GM19351 (cell line): Measurements from ENCODE around the gene GALNT6.
A peak's percentile ranks its signal among the peaks of the same experiment; 100 is the strongest.

Experiments
- ATAC-seq: cut with Tn5 transposase; IDR thresholded peaks from one replicate; pipeline ENCODE4 v1.9.1; 2021; ENCODE audit warnings: mild to moderate bottlenecking, moderate library complexity; ENCODE audit not compliant: unreplicated experiment

The GALNT6 gene, protein sequence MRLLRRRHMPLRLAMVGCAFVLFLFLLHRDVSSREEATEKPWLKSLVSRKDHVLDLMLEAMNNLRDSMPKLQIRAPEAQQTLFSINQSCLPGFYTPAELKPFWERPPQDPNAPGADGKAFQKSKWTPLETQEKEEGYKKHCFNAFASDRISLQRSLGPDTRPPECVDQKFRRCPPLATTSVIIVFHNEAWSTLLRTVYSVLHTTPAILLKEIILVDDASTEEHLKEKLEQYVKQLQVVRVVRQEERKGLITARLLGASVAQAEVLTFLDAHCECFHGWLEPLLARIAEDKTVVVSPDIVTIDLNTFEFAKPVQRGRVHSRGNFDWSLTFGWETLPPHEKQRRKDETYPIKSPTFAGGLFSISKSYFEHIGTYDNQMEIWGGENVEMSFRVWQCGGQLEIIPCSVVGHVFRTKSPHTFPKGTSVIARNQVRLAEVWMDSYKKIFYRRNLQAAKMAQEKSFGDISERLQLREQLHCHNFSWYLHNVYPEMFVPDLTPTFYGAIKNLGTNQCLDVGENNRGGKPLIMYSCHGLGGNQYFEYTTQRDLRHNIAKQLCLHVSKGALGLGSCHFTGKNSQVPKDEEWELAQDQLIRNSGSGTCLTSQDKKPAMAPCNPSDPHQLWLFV

DNA sequence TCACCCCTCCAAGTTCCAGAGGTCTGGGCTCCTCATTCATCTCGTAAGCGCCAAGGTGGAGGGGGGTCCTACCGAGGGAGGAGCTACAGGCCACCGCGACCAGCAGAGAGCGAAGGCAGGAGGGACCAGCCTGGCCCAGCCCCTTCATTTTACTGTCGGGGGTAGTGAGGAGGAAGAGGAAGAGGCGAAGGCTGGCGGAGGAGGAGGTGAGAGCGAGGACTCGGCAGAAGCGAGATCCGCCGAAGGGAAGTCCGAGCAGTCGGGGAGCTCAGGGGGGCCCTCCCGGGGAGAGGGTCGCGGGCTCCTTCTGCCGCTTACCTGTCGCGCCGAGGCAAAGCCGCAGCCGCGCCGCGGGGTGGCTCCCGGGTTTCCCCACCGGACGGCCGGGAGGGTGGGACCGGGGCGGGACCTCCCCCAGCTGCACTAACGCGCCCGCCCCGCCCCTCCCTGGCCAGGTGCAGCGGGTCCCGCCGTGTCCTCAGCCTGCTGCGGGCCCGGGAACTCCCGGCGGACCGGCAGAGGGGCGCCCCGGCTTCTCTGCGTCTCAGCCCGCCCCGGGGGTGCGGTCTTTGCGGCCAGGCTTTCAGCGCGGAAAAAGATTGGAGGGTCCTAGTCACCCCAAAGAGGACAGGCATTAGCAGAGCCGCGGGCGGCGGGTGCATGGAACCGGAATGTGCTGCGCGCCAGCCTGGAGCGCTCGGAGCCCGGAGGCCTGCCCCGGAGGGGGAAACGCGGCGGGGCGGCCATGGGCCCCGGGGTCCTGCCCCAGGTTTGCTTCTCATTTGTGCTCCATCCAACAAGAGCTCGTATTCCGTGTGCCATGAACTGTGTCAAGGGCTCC, at the start of gene GALNT6:
TSS of gene GALNT6 (minus strand) at position 124 of the 841 bp plus-strand sequence. CDS start 11,625 bp downstream, outside the sequence.
- ATAC-seq, result peak; percentile 47

DNA sequence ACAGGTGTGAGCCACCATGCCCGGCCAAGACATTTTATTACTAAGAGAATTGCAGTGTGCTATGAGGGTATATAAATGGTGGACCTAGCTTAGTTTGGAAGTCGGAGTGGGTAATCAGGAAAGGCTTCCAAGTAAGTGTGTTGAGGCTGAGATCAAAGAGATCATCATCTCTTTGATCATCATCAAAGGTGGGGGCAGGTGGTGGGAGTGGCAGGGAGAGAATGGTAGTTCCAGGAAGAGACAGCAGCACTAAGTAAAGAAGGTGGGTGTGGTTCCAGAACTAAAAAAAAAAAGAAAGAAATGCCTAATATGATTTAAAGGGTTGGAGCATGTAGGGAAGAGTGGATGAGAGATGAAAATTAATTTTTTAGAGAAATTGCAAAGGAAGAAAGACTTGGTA, 48.1 kb upstream of the GALNT6 start:
- no peak for ATAC-seq

DNA sequence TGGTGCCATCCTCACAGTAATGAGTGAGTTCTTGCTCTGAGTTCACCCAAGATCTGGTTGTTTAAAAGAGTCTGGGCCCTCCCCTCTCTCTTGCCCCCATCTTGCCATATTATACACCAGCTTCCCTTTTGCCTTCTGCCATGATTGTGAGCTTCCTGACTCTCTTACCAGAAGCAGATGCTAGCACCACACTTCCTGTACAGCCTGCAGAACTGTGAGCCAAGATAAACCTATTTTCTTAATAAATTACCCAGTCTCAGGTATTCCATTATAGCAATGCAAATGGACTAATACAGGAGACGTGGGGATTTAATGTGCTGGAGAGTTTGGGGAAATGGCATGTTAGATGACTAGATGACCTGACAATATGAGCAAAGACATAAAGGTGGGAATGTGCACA, 46.2 kb upstream of the GALNT6 start:
- ATAC-seq, result no peak

- no peak for ATAC-seq
These were observed 43.1 kb upstream of the GALNT6 start for GRCh38 chr12:51434305-51434704.

GRCh38 chr12:51432921-51433320, 41.7 kb upstream of the GALNT6 start:
- no peak for ATAC-seq

- no peak for ATAC-seq
These were observed 39.1 kb upstream of the GALNT6 start for GRCh38 chr12:51430196-51430895.

DNA sequence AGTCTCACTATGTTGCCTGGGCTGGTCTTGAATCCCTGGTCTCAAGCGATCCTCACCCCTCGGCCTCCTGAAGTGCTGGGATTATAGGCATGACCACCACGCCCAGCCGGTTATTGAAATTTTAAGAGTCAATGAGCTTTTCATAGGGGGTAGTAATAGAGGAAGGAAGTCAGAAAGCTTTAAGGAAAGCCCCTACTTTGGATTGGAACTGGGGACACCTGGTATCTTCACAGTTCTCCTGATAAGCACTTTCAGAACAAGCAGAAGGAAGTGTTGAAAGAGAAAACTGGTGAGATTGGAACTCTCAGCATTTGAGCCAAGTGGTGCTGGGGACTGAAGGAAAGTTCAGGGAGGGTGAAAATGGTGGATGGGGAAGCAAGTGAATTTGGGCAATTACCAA, 38.5 kb upstream of the GALNT6 start:
- ATAC-seq, result no peak

GRCh38 chr12:51428256-51428655, 37.0 kb upstream of the GALNT6 start:
- ATAC-seq, result no peak

DNA sequence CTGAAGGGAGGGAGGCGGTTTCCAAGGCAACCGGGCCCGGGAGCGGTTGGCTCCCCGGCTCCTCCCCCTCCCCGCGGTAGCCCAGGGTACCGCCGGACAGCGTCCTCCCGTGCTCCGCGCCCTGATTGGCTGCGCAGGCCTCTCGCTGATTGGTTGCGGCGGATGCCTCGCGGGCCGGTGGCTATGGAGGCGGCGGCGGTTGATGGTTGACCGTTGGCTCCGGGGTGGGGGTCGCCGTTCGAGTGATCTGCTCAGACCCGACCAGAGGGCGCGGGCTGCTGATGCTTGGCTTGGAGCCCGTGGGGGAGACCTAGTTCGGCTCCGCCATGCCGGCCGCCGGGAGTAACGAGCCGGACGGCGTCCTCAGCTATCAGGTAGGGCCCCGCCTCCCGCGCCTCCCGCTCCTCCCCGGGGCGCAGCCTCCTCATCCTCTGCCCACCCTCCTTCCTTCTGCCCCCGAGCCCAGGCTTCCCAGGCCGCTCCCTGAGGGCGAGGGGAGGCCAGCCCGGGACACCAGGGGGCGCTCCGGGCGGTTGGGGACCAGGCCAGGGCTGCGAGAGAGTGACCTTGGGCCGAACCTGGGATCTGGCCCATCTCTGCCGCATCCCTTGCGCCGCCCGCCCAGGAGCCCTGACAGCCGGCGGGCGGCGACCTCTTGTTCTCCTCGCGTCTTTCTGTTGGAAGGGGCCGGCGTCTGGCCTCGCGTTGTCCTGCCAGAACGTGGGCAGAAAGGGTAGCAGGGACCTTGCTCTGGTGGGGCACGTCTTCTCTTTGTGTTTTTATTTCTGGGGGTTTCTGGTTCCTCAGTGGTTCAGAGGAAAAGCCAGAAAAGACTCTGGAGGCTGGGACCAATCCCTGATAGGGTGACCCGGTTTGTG, 33.7 kb upstream of the GALNT6 start, which contains the start of gene SLC4A8:
TSS of gene SLC4A8 (plus strand) at position 170 of the 878 bp plus-strand sequence. CDS start at position 327, 157 bp downstream.
- ATAC-seq, result peak; percentile 91

GRCh38 chr12:51424094-51424661, 33.0 kb upstream of the GALNT6 start:
- no peak for ATAC-seq

GRCh38 chr12:51421266-51421884, 30.2 kb upstream of the GALNT6 start:
- no peak for ATAC-seq

DNA sequence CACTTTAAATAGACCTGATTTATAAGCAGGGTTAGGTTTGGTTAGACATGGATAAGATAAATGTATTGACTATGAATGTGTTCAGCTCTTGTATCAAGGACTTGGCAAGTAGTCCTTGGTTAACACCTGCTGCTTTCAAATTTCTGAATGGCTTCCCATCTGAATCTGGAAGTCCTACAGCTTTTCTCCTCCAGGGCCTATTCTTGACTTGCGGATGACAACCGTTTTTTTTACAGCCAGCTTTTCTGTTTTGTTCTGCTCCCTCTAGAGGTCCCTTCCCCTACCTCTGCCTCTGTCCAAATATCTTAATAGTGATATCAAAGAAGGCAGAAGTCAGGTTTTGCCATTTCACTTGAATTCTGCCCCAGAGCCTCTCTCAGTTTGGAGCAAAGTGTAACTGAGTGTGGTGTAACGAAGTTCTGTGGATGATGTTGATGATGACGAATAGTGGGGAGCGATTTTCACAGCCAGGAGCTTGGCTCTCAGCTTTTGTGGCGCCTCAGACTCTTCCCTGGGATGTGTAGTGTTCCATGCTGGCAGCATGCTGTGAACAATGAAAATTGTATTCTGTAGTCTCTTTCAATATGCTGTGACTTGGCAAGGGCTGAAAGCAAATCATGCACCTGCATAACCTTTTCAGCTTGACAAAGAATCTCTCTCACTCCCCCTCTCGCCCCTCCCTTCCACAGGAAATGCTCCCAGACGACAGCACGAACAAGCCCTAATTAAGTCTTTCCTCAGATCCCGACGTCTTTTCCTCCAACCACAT, 28.4 kb upstream of the GALNT6 start:
- no peak for ATAC-seq

DNA sequence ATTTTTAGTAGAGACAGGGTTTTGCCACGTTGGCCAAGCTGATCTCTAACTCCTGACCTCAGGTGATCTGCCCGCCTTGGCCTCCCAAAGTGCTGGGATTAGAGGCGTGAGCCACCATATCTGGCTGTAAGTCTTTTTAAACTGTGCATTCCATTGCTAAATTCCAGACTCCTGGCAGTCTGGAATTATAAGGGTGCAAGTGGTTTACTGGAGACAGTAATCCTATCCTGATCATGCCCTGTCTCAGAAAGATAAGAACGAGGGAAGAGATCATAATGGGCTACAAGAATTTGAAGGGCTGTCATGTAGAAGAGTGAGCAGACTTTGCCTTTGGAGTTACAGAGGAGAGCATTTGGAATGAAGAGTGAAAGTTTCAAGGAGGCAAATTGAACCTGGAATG, 26.6 kb upstream of the GALNT6 start:
- ATAC-seq, result no peak

DNA sequence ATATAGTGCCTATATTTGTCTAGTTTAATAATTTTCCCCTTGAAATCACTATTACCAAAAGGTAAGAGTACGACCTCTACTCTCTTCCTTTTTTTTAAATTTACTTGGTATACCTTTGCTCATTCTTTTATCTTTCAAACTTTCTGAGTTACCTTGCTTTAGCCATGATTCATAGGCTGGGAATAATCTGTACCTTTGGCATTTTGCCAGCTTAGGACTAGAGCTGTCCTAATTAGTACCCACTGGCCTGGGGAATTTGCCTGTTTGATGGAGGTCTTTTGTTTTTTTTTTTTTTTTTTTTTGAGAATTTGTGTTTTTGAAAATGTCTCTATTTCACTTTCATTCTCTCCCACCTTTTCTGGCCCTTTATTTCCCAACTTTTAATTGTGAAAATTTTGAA, 24.7 kb upstream of the GALNT6 start:
- ATAC-seq, result no peak

DNA sequence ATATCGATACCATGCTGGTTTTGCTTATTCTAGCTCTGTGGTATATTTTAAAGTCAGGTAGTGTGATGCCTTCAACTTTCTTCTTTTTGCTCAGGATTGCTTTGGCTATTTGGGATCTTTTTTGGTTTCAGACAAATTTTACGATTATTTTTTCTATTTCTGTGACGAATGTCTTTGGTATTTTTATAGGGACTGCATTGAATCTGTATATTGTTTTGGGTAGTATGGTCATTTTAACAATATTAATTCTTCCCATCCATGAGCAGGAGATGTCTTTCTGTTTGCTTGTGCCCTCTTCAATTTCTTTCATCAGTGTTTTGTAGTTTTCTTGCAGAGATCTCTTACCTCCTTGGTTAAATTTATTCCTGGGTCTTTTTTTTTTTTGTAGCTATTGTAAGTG, 22.6 kb upstream of the GALNT6 start:
- ATAC-seq, result no peak

DNA sequence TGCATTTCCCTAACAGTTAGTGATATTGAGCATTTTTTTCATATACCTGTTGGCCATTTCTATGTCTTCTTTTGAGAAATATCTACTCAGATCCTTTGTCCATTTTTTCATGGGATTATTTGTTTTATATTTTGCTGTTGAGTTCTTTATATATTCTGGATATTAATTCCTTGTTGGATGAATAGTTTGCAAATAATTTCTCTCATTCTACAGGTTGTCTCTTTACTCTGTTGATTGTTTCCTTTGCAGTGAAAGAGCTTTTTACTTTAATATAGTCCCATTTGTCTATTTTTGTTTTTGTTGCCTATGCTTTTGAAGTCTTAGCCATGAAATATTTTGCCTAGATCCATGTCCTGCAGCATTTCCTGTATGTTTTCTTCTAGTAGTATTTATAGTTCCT, 21.9 kb upstream of the GALNT6 start:
- ATAC-seq, result no peak

GRCh38 chr12:51409846-51410245, 18.6 kb upstream of the GALNT6 start:
- no peak for ATAC-seq

DNA sequence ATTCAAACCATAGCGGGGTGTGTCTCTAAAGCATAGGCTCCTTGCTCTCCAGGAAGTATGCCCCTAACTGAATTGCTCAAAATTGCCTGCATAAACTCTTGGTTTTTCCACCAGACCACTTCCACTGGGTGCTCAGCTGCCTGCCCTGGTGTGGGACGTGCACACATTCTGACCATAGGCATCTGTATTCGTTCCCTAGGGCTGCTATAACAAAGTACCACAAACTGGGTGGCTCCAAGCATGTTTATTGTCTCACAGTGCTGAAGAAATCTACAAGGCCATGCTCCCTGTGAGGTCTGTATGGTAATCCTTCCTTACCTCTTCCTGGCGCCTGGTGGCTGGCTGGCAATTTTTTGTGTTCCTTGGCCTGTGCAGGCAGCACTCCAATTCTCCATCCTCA, 16.4 kb upstream of the GALNT6 start:
- ATAC-seq, result no peak
